Sigmoid colon (tissue), 7 donors: ENCODE results near the gene KLHDC9. TPM values are rescaled to one million over a fixed set of nuclear protein-coding genes. Genes with fewer than 3 reads are reported as not detected.

Experiments used
- DNase-seq: peaks from one replicate; pipeline ENCODE4 v3.0.0-alpha.2; 2019
- H3K27ac ChIP-seq, 4 donors: fragments of 200-600 bp; sonication (generic); one replicate each; pipeline ENCODE4 v1.5.1; 2016 to 2019; ENCODE audit warnings: mild to moderate bottlenecking in 1 of 4
- H3K27me3 ChIP-seq, 3 donors: fragments of 200-600 bp; sonication (generic); one replicate each; pipeline ENCODE4 v1.5.1; 2019; ENCODE audit warnings: mild to moderate bottlenecking in 1 of 3
- H3K36me3 ChIP-seq, 4 donors: fragments of 200-600 bp; sonication (generic); one replicate each; pipeline ENCODE4 v1.5.1; 2016 to 2019
- H3K4me1 ChIP-seq, 4 donors: fragments of 200-600 bp; sonication (generic); one replicate each; pipeline ENCODE4 v1.5.1; 2017 to 2019
- H3K4me3 ChIP-seq, 4 donors: fragments of 200-600 bp; sonication (generic); one replicate each; pipeline ENCODE4 v1.5.1; 2017 to 2019; ENCODE audit warnings: mild to moderate bottlenecking in 2 of 4, moderate library complexity in 1 of 4
- H3K9me3 ChIP-seq, 4 donors: fragments of 200-600 bp in 3 of 4; sonication (generic) in 3 of 4; one replicate each; pipeline versions ENCODE4 v1.5.1 to v1.6.1; 2013 to 2019
- CTCF ChIP-seq, 4 experiments: fragments of 450-650 bp in 3 of 4; fragments of 200-600 bp in 1 of 4; IDR thresholded peaks; one replicate each; pipeline ENCODE4 v1.5.1; 2016 to 2019; ENCODE audit warnings: antibody characterized with exemption in 4 of 4, mild to moderate bottlenecking in 3 of 4, moderate library complexity in 2 of 4
- EP300 ChIP-seq, 4 donors: sonication (generic); formaldehyde crosslinking; IDR thresholded peaks; one replicate each; pipeline ENCODE4 v1.6.1; 2017; ENCODE audit warnings: antibody characterized with exemption in 4 of 4
- POLR2A ChIP-seq, 2 donors: fragments of 450-650 bp; IDR thresholded peaks; one replicate each; pipeline ENCODE4 v1.6.1; 2016; ENCODE audit warnings: antibody characterized with exemption in 2 of 2, mild to moderate bottlenecking in 2 of 2, moderate library complexity in 2 of 2
- POLR2AphosphoS5 ChIP-seq, 4 donors: sonication (generic); formaldehyde crosslinking; IDR thresholded peaks; one replicate each; pipeline ENCODE4 v1.6.1; 2017; ENCODE audit warnings: antibody characterized with exemption in 4 of 4
- WGBS, 2 donors: extraction: QIAGEN DNeasy Blood & Tissue Kit; methylation state at CpG; one replicate each; pipeline ENCODE4 v1.1.7; 2013; 5-methylcytosine and 5-hydroxymethylcytosine counted together
- intact Hi-C: fragments of 100-400 bp; cut with DNase I; formaldehyde crosslinking; loops from one replicate; pipeline ENCODE4 v1.15.1; 2023
- polyA plus RNA-seq, 3 donors: library from polyadenylated mRNA; stranded (reverse); fragments of 200-250 nt; gene quantifications; one replicate each; pipeline ENCODE4 v1.2.3, GENCODE V29; 2013
- total RNA-seq, 4 donors: library from RNA; depleted of rRNA; stranded (reverse); fragments of >200 nt; gene quantifications; one replicate each; pipeline ENCODE4 v1.1.0, GENCODE V29; 2016
- donor health status: healthy with polysubstance abuse.
- donor health status: Bipolar disorder and iron deficiency.
- donor health status: healthy.

Gene KLHDC9
- total and polyA plus RNA-seq, 7 donors: 4.7 to 14.1 (median 9.9) TPM

DNA sequence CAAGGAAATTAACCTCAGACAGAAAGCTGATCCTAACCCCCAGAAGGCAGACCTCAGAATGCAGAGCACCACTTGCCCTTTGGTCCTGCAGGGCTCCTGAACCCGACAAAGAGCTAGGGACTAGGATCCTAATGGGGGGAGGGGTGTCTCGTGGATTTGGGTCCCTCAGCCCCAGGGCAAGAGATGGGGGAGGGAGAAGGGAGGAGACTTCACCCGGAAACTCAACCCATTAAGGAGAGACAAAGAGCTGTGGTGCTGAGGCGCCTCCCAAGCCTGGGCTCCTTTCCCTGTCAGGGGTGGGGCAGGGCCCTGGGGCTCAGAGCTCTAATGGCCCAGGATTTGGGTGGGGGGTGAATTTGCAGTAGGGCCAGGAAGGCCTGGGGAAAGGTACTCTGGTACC is 11.7 kb upstream of the KLHDC9 start:
- 19 to 62% methylated on average over 4 of the region's 4 CpGs for WGBS, 2 donors
- H3K4me1 ChIP-seq: no peaks in the 10 kb centered on the region
- intact Hi-C loops: no loop called here
- H3K27me3 ChIP-seq: no peaks in the 10 kb centered on the region
- no peak overlapping the region for H3K4me3 ChIP-seq
- no peak overlapping the region for H3K27ac ChIP-seq
- TF ChIP-seq POLR2A (IDR thresholded peaks at IDR 0.05) (no peak), EP300 (IDR thresholded peaks at IDR 0.05) (no peak), POLR2AphosphoS5 (IDR thresholded peaks at IDR 0.05) (no peak), CTCF (IDR thresholded peaks at IDR 0.05) (no peak)
- no peaks in the 10 kb centered on the region for H3K36me3 ChIP-seq
- DNase-seq: no peak
- H3K9me3 ChIP-seq: no peaks in the 10 kb centered on the region

GRCh38 chr1:161088587-161089110 is 9.5 kb upstream of the KLHDC9 start:
- Histone ChIP-seq H3K4me3 (no peak overlapping the region), H3K36me3 (no peaks in the 10 kb centered on the region), H3K4me1 (no peaks in the 10 kb centered on the region), H3K27ac (no peak overlapping the region), H3K9me3 (no peaks in the 10 kb centered on the region), H3K27me3 (no peaks in the 10 kb centered on the region)
- intact Hi-C loops: no loop called here
- WGBS, 2 donors: 46 to 71% methylated on average over 3 of the region's 3 CpGs
- no peak for DNase-seq
- TF ChIP-seq CTCF (IDR thresholded peaks at IDR 0.05) (no peak), EP300 (IDR thresholded peaks at IDR 0.05) (no peak), POLR2A (IDR thresholded peaks at IDR 0.05) (no peak), POLR2AphosphoS5 (IDR thresholded peaks at IDR 0.05) (no peak)

DNA sequence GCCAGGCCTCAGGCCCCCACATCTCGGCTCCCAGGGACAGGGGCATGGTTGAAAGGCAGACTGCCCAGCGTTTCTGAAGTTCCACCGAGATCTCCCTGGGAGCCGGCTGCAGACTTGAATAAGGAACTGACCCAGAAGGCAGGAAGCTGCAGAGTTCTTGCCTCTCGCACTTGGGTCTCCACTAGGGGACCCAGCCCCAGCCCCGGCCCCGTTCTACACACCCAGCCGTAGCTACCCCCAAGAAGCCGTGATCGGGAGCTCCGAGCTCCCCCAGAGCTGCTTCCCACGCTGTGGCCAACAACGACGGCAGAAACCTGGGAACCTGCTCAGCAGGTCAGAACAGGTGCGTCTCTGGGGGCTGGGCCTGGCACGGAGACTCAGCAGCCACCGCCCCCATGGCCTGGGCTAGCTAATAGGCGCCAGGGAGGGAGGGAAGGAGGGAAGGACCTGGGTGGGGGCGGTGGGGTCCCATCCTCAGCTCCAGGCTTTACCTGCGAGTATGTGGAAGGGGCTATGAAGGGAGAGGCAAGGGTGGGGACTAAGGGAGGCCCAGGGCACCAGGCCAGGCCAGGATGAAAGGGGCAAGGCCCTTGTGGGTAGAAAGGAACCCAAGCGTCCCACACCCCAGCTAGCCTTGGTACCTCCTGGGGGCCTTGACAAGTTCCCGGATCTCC is 8.8 kb upstream of the KLHDC9 start, which contains the start of gene NECTIN4:
Gene NECTIN4, minus strand, starts transcription at position 308 of the 674 bp plus-strand sequence. Its CDS starts 262 bp downstream, at position 46.
- 16 to 61% methylated on average over 22 of the region's 22 CpGs for WGBS, 2 donors
- Histone ChIP-seq H3K36me3 (no peaks in the 10 kb centered on the region), H3K27me3 (no peaks in the 10 kb centered on the region), H3K27ac (no peak within 1 kb of the TSS), H3K9me3 (no peaks in the 10 kb centered on the region), H3K4me1 (no peaks in the 10 kb centered on the region), H3K4me3 (no peak within 1 kb of the TSS)
- DNase-seq: no peak
- intact Hi-C loops: no loop called here
- TF ChIP-seq CTCF (IDR thresholded peaks at IDR 0.05) (no peak), POLR2AphosphoS5 (IDR thresholded peaks at IDR 0.05) (no peak), POLR2A (IDR thresholded peaks at IDR 0.05) (no peak), EP300 (IDR thresholded peaks at IDR 0.05) (no peak)

DNA sequence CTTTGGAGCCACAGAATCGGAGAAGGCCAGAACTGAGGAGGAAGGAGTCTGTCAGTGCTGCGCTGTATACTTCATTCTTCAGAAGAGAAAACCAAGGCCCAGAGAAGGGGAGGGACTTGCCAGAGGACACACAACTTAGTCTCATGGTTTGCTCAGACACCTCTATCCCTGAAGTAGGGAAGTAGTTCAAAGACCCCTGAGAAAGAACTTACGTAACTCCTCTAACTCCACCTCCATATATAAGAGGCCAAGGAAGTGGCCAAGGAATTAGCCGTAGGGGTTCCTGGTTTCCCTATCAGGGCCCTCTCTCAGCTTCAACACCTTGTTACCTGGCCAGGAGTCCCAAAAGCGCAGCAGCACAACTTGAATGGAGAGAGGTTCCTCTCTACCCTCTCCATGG is 8.2 kb upstream of the KLHDC9 start:
- TF ChIP-seq CTCF (IDR thresholded peaks at IDR 0.05) (no peak), EP300 (IDR thresholded peaks at IDR 0.05) (no peak), POLR2AphosphoS5 (IDR thresholded peaks at IDR 0.05) (no peak), POLR2A (IDR thresholded peaks at IDR 0.05) (no peak)
- H3K4me1 ChIP-seq: no peaks in the 10 kb centered on the region
- no peaks in the 10 kb centered on the region for H3K36me3 ChIP-seq
- no peaks in the 10 kb centered on the region for H3K9me3 ChIP-seq
- intact Hi-C loops: loop anchor here (10.0 kb wide), 1 partner anchor 255 kb away; no protein-coding TSS in a partner anchor
- no peak overlapping the region for H3K27ac ChIP-seq
- no peak overlapping the region for H3K4me3 ChIP-seq
- no peaks in the 10 kb centered on the region for H3K27me3 ChIP-seq
- no peak for DNase-seq
- WGBS, 2 donors: 94 to 96% methylated on average over 5 of the region's 5 CpGs
